Fibroblast of pulmonary artery (primary cell): ENCODE measurements around the gene SOX15.

Experiments used
- DNase-seq: peaks from one replicate; pipeline ENCODE4 v3.0.0-alpha.2; 2010; ENCODE audit warnings: low read depth
- H3K4me3 ChIP-seq: replicated peaks from 2 replicates; pipeline ENCODE4 v1.5.1; 2011; ENCODE audit warnings: low read depth, mild to moderate bottlenecking, control low read depth, low read length, moderate library complexity
- CTCF ChIP-seq: IDR thresholded peaks from 2 replicates; pipeline ENCODE4 v1.5.1; 2011; ENCODE audit warnings: mild to moderate bottlenecking, control low read depth, low read length, inconsistent platforms; ENCODE audit errors: missing control alignments

The SOX15 gene

GRCh38 chr17:7561028-7561575 is 28.8 kb downstream of the SOX15 start:
- peak overlapping the region; percentile 81 for H3K4me3 ChIP-seq
- DNase-seq = peak; percentile 83
- TF ChIP-seq CTCF = peak; percentile 74

DNA sequence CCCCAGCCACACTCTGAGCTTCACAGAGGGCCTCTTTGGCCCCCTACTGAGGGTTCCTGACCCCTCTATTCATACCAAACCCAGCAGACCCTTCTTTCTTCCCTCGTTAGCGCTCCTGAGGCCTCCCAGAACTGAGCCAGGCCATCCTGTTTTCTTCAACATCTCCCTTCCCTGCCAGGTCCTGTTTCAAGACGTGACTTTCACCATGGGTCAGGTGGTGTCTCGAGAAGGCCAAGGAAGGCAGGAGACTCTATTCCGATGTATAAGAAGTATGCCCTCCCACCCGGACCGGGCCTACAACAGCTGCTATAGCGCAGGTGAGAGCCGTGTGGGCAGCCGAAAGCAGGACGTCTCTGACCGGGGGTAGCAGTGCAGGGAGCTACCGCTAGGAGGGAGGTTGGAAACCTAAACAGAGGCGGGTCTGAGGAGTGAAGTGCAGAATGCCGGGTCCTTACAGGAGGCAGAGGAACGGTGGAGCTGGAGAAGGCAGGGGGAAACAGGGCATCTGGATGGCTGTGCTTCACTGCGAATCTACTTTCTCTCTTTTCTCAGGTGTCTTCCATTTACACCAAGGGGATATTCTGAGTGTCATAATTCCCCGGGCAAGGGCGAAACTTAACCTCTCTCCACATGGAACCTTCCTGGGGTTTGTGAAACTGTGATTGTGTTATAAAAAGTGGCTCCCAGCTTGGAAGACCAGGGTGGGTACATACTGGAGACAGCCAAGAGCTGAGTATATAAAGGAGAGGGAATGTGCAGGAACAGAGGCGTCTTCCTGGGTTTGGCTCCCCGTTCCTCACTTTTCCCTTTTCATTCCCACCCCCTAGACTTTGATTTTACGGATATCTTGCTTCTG is 29.5 kb downstream of the SOX15 start:
- DNase-seq = peak; percentile 65
- peak; percentile 79 for TF ChIP-seq CTCF
- peak overlapping the region; percentile 81 for H3K4me3 ChIP-seq

DNA sequence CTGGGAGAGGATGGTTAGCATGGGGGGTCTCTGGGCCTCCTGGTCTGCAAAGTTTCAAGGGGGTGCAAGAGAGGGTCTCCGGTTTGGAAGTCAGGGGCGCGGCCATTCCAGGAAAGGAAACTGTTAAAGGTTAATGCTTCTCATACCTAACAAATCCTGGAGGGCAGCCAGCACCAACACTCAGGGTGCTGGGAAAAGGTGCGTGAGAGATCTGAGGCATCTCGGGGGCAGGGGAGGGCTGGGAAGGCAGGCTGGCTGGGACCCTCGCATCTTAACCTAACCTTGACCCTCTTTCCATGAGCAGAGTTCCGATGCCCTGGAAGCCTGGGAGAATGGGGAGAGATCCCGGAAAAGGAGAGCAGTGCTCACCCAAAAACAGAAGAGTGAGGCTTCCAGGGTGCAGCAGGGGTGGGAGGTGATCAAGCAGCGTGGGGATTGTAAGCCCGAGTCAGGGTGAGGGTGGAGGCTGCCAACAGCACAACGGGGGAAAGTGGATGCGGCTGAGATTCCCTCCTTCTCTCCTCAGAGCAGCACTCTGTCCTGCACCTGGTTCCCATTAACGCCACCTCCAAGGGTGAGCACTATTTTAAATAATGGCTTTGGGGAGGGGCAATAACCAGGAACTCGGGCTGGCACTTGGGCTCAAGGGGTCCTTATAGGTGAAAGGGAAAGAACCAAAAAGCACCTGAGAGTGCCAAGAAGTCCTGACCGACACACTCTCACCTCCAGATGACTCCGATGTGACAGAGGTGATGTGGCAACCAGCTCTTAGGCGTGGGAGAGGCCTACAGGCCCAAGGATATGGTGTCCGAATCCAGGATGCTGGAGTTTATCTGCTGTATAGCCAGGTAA is 30.3 kb downstream of the SOX15 start:
- no peak for TF ChIP-seq CTCF

DNA sequence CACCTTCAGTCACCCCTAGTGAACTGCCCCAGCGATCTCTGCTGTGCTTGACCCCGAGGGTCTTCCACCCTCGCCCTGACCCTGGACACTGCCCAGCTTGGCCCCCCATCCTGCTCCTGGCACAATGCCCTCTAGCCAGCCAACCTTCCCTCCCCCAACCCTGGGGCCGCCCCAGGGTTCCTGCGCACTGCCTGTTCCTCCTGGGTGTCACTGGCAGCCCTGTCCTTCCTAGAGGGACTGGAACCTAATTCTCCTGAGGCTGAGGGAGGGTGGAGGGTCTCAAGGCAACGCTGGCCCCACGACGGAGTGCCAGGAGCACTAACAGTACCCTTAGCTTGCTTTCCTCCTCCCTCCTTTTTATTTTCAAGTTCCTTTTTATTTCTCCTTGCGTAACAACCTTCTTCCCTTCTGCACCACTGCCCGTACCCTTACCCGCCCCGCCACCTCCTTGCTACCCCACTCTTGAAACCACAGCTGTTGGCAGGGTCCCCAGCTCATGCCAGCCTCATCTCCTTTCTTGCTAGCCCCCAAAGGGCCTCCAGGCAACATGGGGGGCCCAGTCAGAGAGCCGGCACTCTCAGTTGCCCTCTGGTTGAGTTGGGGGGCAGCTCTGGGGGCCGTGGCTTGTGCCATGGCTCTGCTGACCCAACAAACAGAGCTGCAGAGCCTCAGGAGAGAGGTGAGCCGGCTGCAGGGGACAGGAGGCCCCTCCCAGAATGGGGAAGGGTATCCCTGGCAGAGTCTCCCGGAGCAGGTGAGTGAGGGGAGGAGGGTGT is 31.2 kb downstream of the SOX15 start, which contains the start of gene TNFSF13:
TSS of gene TNFSF13 (plus strand) at position 207 of the 776 bp plus-strand sequence. CDS start at position 497, 290 bp downstream.
- no peak for TF ChIP-seq CTCF
- DNase-seq = no peak

More for the DNA sequence above, 30.3 kb downstream of the SOX15 start:
- no peak overlapping the region for H3K4me3 ChIP-seq
- DNase-seq = no peak

GRCh38 chr17:7557775-7558543 is 31.9 kb downstream of the SOX15 start:
- TF ChIP-seq CTCF = no peak
- H3K4me3 ChIP-seq = peak overlapping the region; percentile 24
- peak; percentile 93 for DNase-seq

More for the DNA sequence above, 31.2 kb downstream of the SOX15 start, which contains the start of gene TNFSF13:
- peak within 1 kb of the TSS; percentile 24 for H3K4me3 ChIP-seq
